Ovary (tissue), 3 donors: ENCODE measurements around the gene ADAMTSL3.

Source experiments
- CTCF ChIP-seq, 3 donors: fragments of 450-650 bp in 2 of 3; fragments of 200-600 bp in 1 of 3; IDR thresholded peaks; one replicate each; pipeline versions ENCODE4 v1.5.1 to v1.8.0; 2016 to 2022; ENCODE audit warnings: antibody characterized with exemption in 3 of 3, mild to moderate bottlenecking in 1 of 3
- EP300 ChIP-seq: sonication (generic); formaldehyde crosslinking; IDR thresholded peaks from one replicate; pipeline ENCODE4 v1.6.1; 2017; ENCODE audit warnings: antibody characterized with exemption
- donor health status: DM: no; HTN: no; CAD: no.

GRCh38 chr15:83710452-83710851 lies 56.5 kb downstream of the ADAMTSL3 start:
- no peak for TF ChIP-seq CTCF (IDR thresholded peaks at IDR 0.05)
- TF ChIP-seq EP300, result no peak
